HepG2 (cell line): ENCODE data around the gene TAS2R60. TPM values are rescaled to one million over a fixed set of nuclear protein-coding genes. Genes with fewer than 3 reads are reported as not detected.

Experiments used
- GATAD1 ChIP-seq: IDR thresholded peaks from 2 replicates; pipeline ENCODE4 v1.6.1; 2016; ENCODE audit warnings: missing genetic modification reagents, missing compliant biosample characterization
- HNRNPH1 ChIP-seq: fragments of 200-400 bp; formaldehyde crosslinking; optimal IDR thresholded peaks from 2 replicates; pipeline ENCODE3; 2017; ENCODE audit warnings: mild to moderate bottlenecking, low read depth, low read length
- KMT2B ChIP-seq: IDR thresholded peaks from 2 replicates; pipeline ENCODE4 v1.6.1; 2016; ENCODE audit warnings: missing genetic modification reagents, missing compliant biosample characterization
- SIN3A ChIP-seq: IDR thresholded peaks from 2 replicates; pipeline ENCODE4 v1.6.1; 2011; ENCODE audit warnings: low read depth, mild to moderate bottlenecking, control low read depth, low read length, borderline replicate concordance
- TBL1XR1 ChIP-seq: fragments of 150-350 bp; IDR thresholded peaks from 2 replicates; pipeline ENCODE4 v1.6.1; 2014; ENCODE audit warnings: borderline replicate concordance, low read length; ENCODE audit not compliant: partially characterized antibody
- ZNF121 ChIP-seq: sonication (generic); formaldehyde crosslinking; IDR thresholded peaks from 2 replicates; pipeline ENCODE4 v1.5.0; 2020; ENCODE audit warnings: mild to moderate bottlenecking, missing genetic modification reagents
- ZNF713 ChIP-seq: sonication (generic); formaldehyde crosslinking; IDR thresholded peaks from 2 replicates; pipeline ENCODE4 v1.4.0; 2020; ENCODE audit warnings: mild to moderate bottlenecking, missing genetic modification reagents
- ZNF841 ChIP-seq: sonication (generic); formaldehyde crosslinking; IDR thresholded peaks from 2 replicates; pipeline ENCODE4 v1.8.1; 2023; ENCODE audit warnings: missing genetic modification reagents, borderline replicate concordance
- polyA plus RNA-seq, 8 experiments: library from polyadenylated mRNA; depleted of rRNA in 3 of 8; stranded (reverse) in 7 of 8; unstranded in 1 of 8; fragments of >200 nt; fragmentation: Illumina TruSeq in 4 of 8; extraction: Trizol in 4 of 8; gene quantifications; 2 replicates each; pipeline versions ENCODE4 v1.2.1 to v1.2.3, GENCODE V29; 2011 to 2016; ENCODE audit warnings: low read depth in 4 of 8, missing spikeins in 1 of 8, mixed read lengths in 1 of 8; ENCODE audit not compliant: insufficient read depth in 1 of 8
- total RNA-seq, 5 experiments: library from RNA; depleted of rRNA; stranded (reverse); fragments of >200 nt; fragmentation: Illumina TruSeq; extraction: Trizol; gene quantifications; 2 replicates each; pipeline ENCODE4 v1.2.3, GENCODE V29; 2016; ENCODE audit warnings: low read depth in 1 of 5
- TF ChIP-seq, protein P1 (sequence below), 2 experiments: fragments of 450-650 bp in 1 of 2; sonication (generic) in 1 of 2; formaldehyde crosslinking; IDR thresholded peaks; 2 replicates each; pipeline versions ENCODE4 v1.5.0 to v1.8.0; 2020 to 2022; ENCODE audit warnings: mild to moderate bottlenecking in 1 of 2, missing genetic modification reagents in 1 of 2
- TF ChIP-seq, protein P2 (sequence below): sonication (generic); formaldehyde crosslinking; IDR thresholded peaks from 2 replicates; pipeline ENCODE4 v1.5.1; 2020; ENCODE audit warnings: missing genetic modification reagents, mild to moderate bottlenecking, borderline replicate concordance
- TF ChIP-seq, protein P3 (sequence below): sonication (generic); formaldehyde crosslinking; IDR thresholded peaks from 2 replicates; pipeline ENCODE4 v1.9.0; 2021; ENCODE audit warnings: missing genetic modification reagents, borderline replicate concordance

TAS2R60 gene
- total and polyA plus RNA-seq, 2 of the 13 experiments (the other 11 are each of a cell fraction or from before 2014, with no cell fraction given), result not detected

DNA sequence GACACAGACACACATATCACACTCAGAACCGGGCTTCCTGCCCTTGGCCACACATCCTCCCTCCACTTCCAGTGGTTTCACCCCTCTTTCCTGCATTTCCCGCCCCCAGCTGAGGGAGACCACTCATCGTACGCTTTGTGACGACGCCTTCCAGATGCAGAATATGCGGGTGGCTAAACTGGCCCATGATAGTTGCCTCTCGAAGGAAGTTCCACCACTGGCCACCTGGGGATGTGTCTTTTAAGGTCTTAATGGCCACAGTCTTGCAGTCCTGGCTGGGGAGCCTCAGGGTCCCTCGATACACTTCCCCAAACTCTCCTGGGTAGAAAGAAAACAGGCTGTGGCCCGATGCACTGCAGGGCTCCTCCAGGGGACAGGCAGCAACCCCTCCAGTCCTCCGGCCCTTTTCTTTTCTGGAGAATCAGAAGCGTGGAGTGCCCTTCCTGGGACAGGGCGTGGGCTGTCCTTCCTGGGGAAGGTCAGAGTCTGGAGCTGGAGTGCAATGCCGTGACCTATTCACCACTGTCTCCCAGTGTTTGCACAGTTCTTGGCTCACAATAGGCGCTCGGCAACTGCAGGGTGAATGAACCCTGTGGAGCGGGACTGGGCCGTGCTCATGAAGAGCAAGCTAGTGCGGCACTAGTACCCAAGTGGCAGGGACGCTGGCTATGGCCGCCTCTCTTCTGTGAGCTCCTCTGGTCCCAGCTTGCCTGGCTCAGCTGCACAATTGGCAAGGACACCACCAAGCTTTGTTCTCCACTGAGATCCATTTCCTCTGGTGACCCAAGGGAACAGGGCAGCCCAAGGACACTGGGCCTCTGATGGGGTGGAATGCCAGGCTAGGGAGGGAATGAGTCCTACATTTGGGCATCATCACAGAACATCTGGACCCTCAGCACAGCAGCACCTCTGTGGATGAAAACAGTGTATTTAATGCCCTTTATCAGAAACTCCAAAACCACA, 47.8 kb upstream of the TAS2R60 start (continued):
- TF ChIP-seq HNRNPH1 (no peak), ZNF713 (CRISPR knock-in tag) (peak; percentile 68; the same call in 1 of the 2 replicates), ZNF121 (peak; percentile 82), ZNF841 (CRISPR knock-in tag) (no peak), KMT2B (CRISPR knock-in tag) (peak; percentile 38; the same call in 1 of the 2 replicates), TBL1XR1 (peak; percentile 83), SIN3A (no peak), GATAD1 (CRISPR knock-in tag) (peak; percentile 49)
- TF ChIP-seq, protein P1, sequence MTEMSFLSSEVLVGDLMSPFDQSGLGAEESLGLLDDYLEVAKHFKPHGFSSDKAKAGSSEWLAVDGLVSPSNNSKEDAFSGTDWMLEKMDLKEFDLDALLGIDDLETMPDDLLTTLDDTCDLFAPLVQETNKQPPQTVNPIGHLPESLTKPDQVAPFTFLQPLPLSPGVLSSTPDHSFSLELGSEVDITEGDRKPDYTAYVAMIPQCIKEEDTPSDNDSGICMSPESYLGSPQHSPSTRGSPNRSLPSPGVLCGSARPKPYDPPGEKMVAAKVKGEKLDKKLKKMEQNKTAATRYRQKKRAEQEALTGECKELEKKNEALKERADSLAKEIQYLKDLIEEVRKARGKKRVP (CRISPR knock-in tag; IDR thresholded peaks at IDR 0.05), result no peak
- TF ChIP-seq, protein P2, sequence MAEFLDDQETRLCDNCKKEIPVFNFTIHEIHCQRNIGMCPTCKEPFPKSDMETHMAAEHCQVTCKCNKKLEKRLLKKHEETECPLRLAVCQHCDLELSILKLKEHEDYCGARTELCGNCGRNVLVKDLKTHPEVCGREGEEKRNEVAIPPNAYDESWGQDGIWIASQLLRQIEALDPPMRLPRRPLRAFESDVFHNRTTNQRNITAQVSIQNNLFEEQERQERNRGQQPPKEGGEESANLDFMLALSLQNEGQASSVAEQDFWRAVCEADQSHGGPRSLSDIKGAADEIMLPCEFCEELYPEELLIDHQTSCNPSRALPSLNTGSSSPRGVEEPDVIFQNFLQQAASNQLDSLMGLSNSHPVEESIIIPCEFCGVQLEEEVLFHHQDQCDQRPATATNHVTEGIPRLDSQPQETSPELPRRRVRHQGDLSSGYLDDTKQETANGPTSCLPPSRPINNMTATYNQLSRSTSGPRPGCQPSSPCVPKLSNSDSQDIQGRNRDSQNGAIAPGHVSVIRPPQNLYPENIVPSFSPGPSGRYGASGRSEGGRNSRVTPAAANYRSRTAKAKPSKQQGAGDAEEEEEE (CRISPR knock-in tag), result no peak
- TF ChIP-seq, protein P3, sequence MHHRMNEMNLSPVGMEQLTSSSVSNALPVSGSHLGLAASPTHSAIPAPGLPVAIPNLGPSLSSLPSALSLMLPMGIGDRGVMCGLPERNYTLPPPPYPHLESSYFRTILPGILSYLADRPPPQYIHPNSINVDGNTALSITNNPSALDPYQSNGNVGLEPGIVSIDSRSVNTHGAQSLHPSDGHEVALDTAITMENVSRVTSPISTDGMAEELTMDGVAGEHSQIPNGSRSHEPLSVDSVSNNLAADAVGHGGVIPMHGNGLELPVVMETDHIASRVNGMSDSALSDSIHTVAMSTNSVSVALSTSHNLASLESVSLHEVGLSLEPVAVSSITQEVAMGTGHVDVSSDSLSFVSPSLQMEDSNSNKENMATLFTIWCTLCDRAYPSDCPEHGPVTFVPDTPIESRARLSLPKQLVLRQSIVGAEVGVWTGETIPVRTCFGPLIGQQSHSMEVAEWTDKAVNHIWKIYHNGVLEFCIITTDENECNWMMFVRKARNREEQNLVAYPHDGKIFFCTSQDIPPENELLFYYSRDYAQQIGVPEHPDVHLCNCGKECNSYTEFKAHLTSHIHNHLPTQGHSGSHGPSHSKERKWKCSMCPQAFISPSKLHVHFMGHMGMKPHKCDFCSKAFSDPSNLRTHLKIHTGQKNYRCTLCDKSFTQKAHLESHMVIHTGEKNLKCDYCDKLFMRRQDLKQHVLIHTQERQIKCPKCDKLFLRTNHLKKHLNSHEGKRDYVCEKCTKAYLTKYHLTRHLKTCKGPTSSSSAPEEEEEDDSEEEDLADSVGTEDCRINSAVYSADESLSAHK, result no peak
